Endodermal cell (in vitro differentiated cells): ENCODE results near the gene NSMCE1. TPM values are rescaled to one million over a fixed set of nuclear protein-coding genes. Genes with fewer than 3 reads are reported as not detected.

Experiments
- DNase-seq: peaks from one replicate; pipeline ENCODE4 v3.0.0-alpha.2; 2017
- H3K27ac ChIP-seq: 2 replicates; pipeline ENCODE4 v1.5.1; 2013; ENCODE audit warnings: mild to moderate bottlenecking, low read depth, low read length, moderate library complexity
- H3K27me3 ChIP-seq: 2 replicates; pipeline ENCODE4 v1.6.1; 2013; ENCODE audit warnings: mild to moderate bottlenecking, low read length, moderate library complexity; ENCODE audit not compliant: insufficient read depth, control insufficient read depth, poor library complexity, severe bottlenecking
- H3K36me3 ChIP-seq: 2 replicates; pipeline ENCODE4 v1.7.0; 2013; ENCODE audit warnings: mild to moderate bottlenecking, low read length, moderate library complexity; ENCODE audit not compliant: control insufficient read depth, insufficient read depth
- H3K4me1 ChIP-seq: one replicate; pipeline ENCODE4 v1.7.0; 2013; ENCODE audit warnings: low read length; ENCODE audit not compliant: control insufficient read depth, insufficient read depth
- H3K4me3 ChIP-seq: 2 replicates; pipeline ENCODE4 v1.5.1; 2013; ENCODE audit warnings: mild to moderate bottlenecking, low read length, moderate library complexity
- H3K9ac ChIP-seq: 2 replicates; pipeline ENCODE4 v1.6.1; 2013; ENCODE audit warnings: mild to moderate bottlenecking, low read length, moderate library complexity; ENCODE audit not compliant: poor library complexity, severe bottlenecking; ENCODE audit errors: extremely low read depth
- H3K9me3 ChIP-seq: 2 replicates; pipeline ENCODE4 v1.6.1; 2013; ENCODE audit warnings: mild to moderate bottlenecking, low read length, moderate library complexity; ENCODE audit not compliant: control insufficient read depth
- H3K27ac Mint-ChIP-seq: 2 replicates; pipeline ENCODE4 v1.8.0; 2020; ENCODE audit warnings: mixed read lengths
- H3K27me3 Mint-ChIP-seq: 2 replicates; pipeline ENCODE4 v1.8.0; 2021; ENCODE audit warnings: mild to moderate bottlenecking, mixed read lengths; ENCODE audit not compliant: insufficient read depth
- H3K36me3 Mint-ChIP-seq: 2 replicates; pipeline ENCODE4 v1.8.0; 2020; ENCODE audit warnings: low read depth, mixed read lengths
- H3K4me1 Mint-ChIP-seq: 2 replicates; pipeline ENCODE4 v1.8.0; 2020; ENCODE audit warnings: mixed read lengths
- H3K4me3 Mint-ChIP-seq: 2 replicates; pipeline ENCODE4 v1.8.0; 2020; ENCODE audit warnings: mild to moderate bottlenecking, moderate library complexity, mixed read lengths
- H3K9me3 Mint-ChIP-seq: 2 replicates; pipeline ENCODE4 v1.8.0; 2020; ENCODE audit warnings: mild to moderate bottlenecking, mixed read lengths
- CTCF ChIP-seq: fragments of 200-600 bp; sonication (generic); conservative IDR thresholded peaks from 2 replicates; pipeline ENCODE4 v1.5.0; 2021; ENCODE audit warnings: antibody characterized with exemption, mild to moderate bottlenecking
- WGBS, 2 experiments: methylation state at CpG; one replicate each; pipeline versions ENCODE4 v1.1.5 to v1.1.7; 2013; ENCODE audit warnings: missing lambda C conversion rate in 2 of 2, mixed read lengths in 1 of 2; ENCODE audit not compliant: insufficient coverage in 1 of 2, insufficient read length in 1 of 2; 5-methylcytosine and 5-hydroxymethylcytosine counted together
- long read RNA-seq, 4 experiments: library from polyadenylated mRNA in 2 of 4; library from RNA in 1 of 4; library from capped mRNA in 1 of 4; stranded (forward) in 3 of 4; unstranded in 1 of 4; transcript quantifications; one replicate each; pipeline ENCODE4 v2.0.0, GENCODE V29; 2020 to 2021; ENCODE audit warnings: inconsistent platforms in 1 of 4
- polyA plus RNA-seq, 2 experiments: library from polyadenylated mRNA; stranded (reverse); fragments of 50-300 nt; gene quantifications; one replicate each; pipeline ENCODE4 v1.2.3, GENCODE V29; 2013
- total RNA-seq, 2 donors: library from RNA; stranded (reverse); fragmentation: NEBNext Ultra II Directional in 1 of 2; extraction: Animal tissue kit (Norgen Biotek cat#: 25700) in 1 of 2; gene quantifications; 2 replicates in 1 of 2; 3 replicates in 1 of 2; pipeline ENCODE4 v1.2.1, GENCODE V29; 2021

Gene NSMCE1
- total RNA-seq, result 10 to 100 TPM; 22.3 to 22.4 TPM
- 51.9 TPM for polyA plus RNA-seq (2013, experiment 1 of 2)
- 43.8 TPM for polyA plus RNA-seq (2013, experiment 2 of 2)
- long read RNA-seq, experiment 1, partial matches to known transcripts, result 2 of 8 reads
- long read RNA-seq, experiment 1, other reads (novel, unspliced or antisense), result 2 of 8 reads
- long read RNA-seq, experiment 2, transcript NSMCE1-201 (8 exons, 1,067 nt), result major isoform, 13 of 15 reads
- long read RNA-seq, experiment 2, partial matches to known transcripts, result 1 of 15 reads
- long read RNA-seq, experiment 2, other reads (novel, unspliced or antisense), result 1 of 15 reads
- long read RNA-seq, experiment 3, transcript NSMCE1-201 (8 exons, 1,067 nt), result major isoform, 35 of 42 reads
- long read RNA-seq, experiment 3, partial matches to known transcripts, result 0 of 42 reads
- long read RNA-seq, experiment 3, other reads (novel, unspliced or antisense), result 5 of 42 reads
- long read RNA-seq, experiment 4, transcript NSMCE1-201 (8 exons, 1,067 nt), result major isoform, 99 of 107 reads
- long read RNA-seq, experiment 4, partial matches to known transcripts, result 0 of 107 reads
- long read RNA-seq, experiment 4, other reads (novel, unspliced or antisense), result 8 of 107 reads

GRCh38 chr16:27268376-27269299, at the start of gene NSMCE1:
Gene NSMCE1, minus strand, starts transcription at chr16:27268772. Its CDS starts 11,202 bp downstream, at chr16:27257570.
- peaks cover 5% of the 10 kb centered on the region for H3K27me3 Mint-ChIP-seq
- H3K4me3 Mint-ChIP-seq, result peak within 1 kb of the TSS; percentile 65
- Histone ChIP-seq H3K27me3 (peaks cover 8% of the 10 kb centered on the region), H3K27ac (no peak within 1 kb of the TSS), H3K4me3 (peak within 1 kb of the TSS; percentile 82), H3K4me1 (no peaks in the 10 kb centered on the region), H3K9ac (no peak within 1 kb of the TSS), H3K36me3 (no peaks in the 10 kb centered on the region), H3K9me3 (no peaks in the 10 kb centered on the region)
- H3K27ac Mint-ChIP-seq, result peak within 1 kb of the TSS; percentile 82
- H3K36me3 Mint-ChIP-seq, result peaks cover 1% of the 10 kb centered on the region
- no peaks in the 10 kb centered on the region for H3K9me3 Mint-ChIP-seq
- no peak for TF ChIP-seq CTCF
- peak; percentile 97 for DNase-seq
- WGBS, 2 experiments, result 51 to 67% methylated on average over 17 to 56 of the region's 58 CpGs
- H3K4me1 Mint-ChIP-seq, result peaks cover 8% of the 10 kb centered on the region

- no peak overlapping the region for H3K27ac Mint-ChIP-seq
- H3K36me3 Mint-ChIP-seq, result no peaks in the 10 kb centered on the region
- H3K9ac ChIP-seq, result no peak overlapping the region
- no peak overlapping the region for H3K27ac ChIP-seq
- H3K4me1 ChIP-seq, result no peaks in the 10 kb centered on the region
- H3K27me3 ChIP-seq, result no peaks in the 10 kb centered on the region
- H3K4me3 ChIP-seq, result no peak overlapping the region
- no peaks in the 10 kb centered on the region for H3K9me3 Mint-ChIP-seq
- H3K4me1 Mint-ChIP-seq, result peaks cover 21% of the 10 kb centered on the region
- no peaks in the 10 kb centered on the region for H3K9me3 ChIP-seq
- H3K27me3 Mint-ChIP-seq, result peaks cover under 1% of the 10 kb centered on the region
- no peaks in the 10 kb centered on the region for H3K36me3 ChIP-seq
- no peak for TF ChIP-seq CTCF
- 92 to 95% methylated on average over 7 to 10 of the region's 10 CpGs for WGBS, 2 experiments
- H3K4me3 Mint-ChIP-seq, result no peak overlapping the region
- no peak for DNase-seq
Measured at GRCh38 chr16:27317738-27318391, 49.3 kb upstream of the NSMCE1 start.

GRCh38 chr16:27317320-27317719, 48.7 kb upstream of the NSMCE1 start:
- DNase-seq, result peak; percentile 41
- Mint-ChIP-seq H3K36me3 (no peaks in the 10 kb centered on the region), H3K4me1 (peaks cover 21% of the 10 kb centered on the region), H3K27ac (no peak overlapping the region), H3K9me3 (no peaks in the 10 kb centered on the region), H3K4me3 (no peak overlapping the region), H3K27me3 (peaks cover 4% of the 10 kb centered on the region)
- no peak for TF ChIP-seq CTCF
- no peak overlapping the region for H3K9ac ChIP-seq
- H3K9me3 ChIP-seq, result no peaks in the 10 kb centered on the region
- no peak overlapping the region for H3K27ac ChIP-seq
- H3K27me3 ChIP-seq, result no peaks in the 10 kb centered on the region
- H3K4me3 ChIP-seq, result no peak overlapping the region
- WGBS, 2 experiments, result 88 to 94% methylated on average over 5 to 7 of the region's 7 CpGs
- H3K4me1 ChIP-seq, result no peaks in the 10 kb centered on the region
- H3K36me3 ChIP-seq, result no peaks in the 10 kb centered on the region
